HG03139 (cell line): ENCODE data around the gene TET3.

Experiments
- ATAC-seq: cut with Tn5 transposase; IDR thresholded peaks from one replicate; pipeline ENCODE4 v1.9.1; 2021; ENCODE audit not compliant: unreplicated experiment

The TET3 gene

GRCh38 chr2:74027496-74027895, 42.8 kb downstream of the TET3 start:
- no peak for ATAC-seq

- no peak for ATAC-seq
Measured at GRCh38 chr2:74028290-74028689, 43.6 kb downstream of the TET3 start.

- no peak for ATAC-seq
Measured at GRCh38 chr2:74028741-74029140, 44.0 kb downstream of the TET3 start.

- ATAC-seq = no peak
Measured at GRCh38 chr2:74029714-74030397, 45.1 kb downstream of the TET3 start.

- no peak for ATAC-seq
Measured at GRCh38 chr2:74031221-74031620, 46.5 kb downstream of the TET3 start.

GRCh38 chr2:74031959-74032287, 47.2 kb downstream of the TET3 start:
- ATAC-seq = no peak

- no peak for ATAC-seq
Measured at GRCh38 chr2:74033375-74033774, 48.7 kb downstream of the TET3 start.
